A549 (cell line): Measurements from ENCODE around the gene ZP2. TPM values are rescaled to one million over a fixed set of nuclear protein-coding genes. Genes with fewer than 3 reads are reported as not detected.

ENCODE experiments used
- ATAC-seq, 2 experiments: fragments of 200-7000 bp in 1 of 2; fragments of >200 bp in 1 of 2; cut with Nextera tagmentation in 1 of 2; cut with Tn5 transposase in 1 of 2; 3 replicates each; pipeline versions ENCODE4 v1.8.0 to v1.9.1; 2018 to 2020; ENCODE audit warnings: mild to moderate bottlenecking in 1 of 2, moderate library complexity in 1 of 2
- CTCF ChIA-PET: fragments of 300-600 bp; sonication (Branson Sonifier 250); formaldehyde crosslinking; extraction: SDS; loops from one replicate; lab custom pipeline; 2021; ENCODE audit warnings: antibody characterized with exemption, inconsistent platforms; lab: Yijun Ruan, JAX
- POLR2A ChIA-PET: fragments of 350-600 bp; formaldehyde crosslinking; extraction: SDS; loops from one replicate; lab custom pipeline; 2021; ENCODE audit warnings: antibody characterized with exemption, inconsistent platforms; lab: Yijun Ruan, JAX
- DNase-seq, 2 experiments: peaks; one replicate each; pipeline versions ENCODE4 v3.0.0 to v3.0.0-alpha.2; 2011 to 2016; ENCODE audit warnings: low read depth in 1 of 2, low spot score in 1 of 2
- FAIRE-seq: peaks from 2 replicates; lab custom pipeline; 2011; peaks lifted over from hg19 to GRCh38; lab: Jason Lieb, UNC
- H3K27ac ChIP-seq, 2 experiments: fragments of >200 bp; sonication (Bioruptor Twin); formaldehyde crosslinking; 3 replicates each; pipeline ENCODE4 v1.5.1; 2016 to 2017
- H3K4me1 ChIP-seq: fragments of >200 bp; sonication (Bioruptor Twin); formaldehyde crosslinking; 3 replicates; pipeline ENCODE4 v1.6.1; 2016
- H3K4me2 ChIP-seq: fragments of >200 bp; sonication (Bioruptor Twin); formaldehyde crosslinking; 3 replicates; pipeline ENCODE4 v1.6.1; 2016
- H3K4me3 ChIP-seq: fragments of >200 bp; sonication (Bioruptor Twin); formaldehyde crosslinking; 3 replicates; pipeline ENCODE4 v1.5.1; 2016
- H3K9me3 ChIP-seq: fragments of >200 bp; sonication (Bioruptor Twin); formaldehyde crosslinking; 3 replicates; pipeline ENCODE4 v1.6.1; 2016
- BHLHE40 ChIP-seq: IDR thresholded peaks from 2 replicates; pipeline ENCODE4 v1.6.1; 2012; ENCODE audit warnings: low read depth, low read length, inconsistent platforms
- CBX2 ChIP-seq: fragments of 200-600 bp; sonication (generic); IDR thresholded peaks from 2 replicates; pipeline ENCODE4 v1.6.1; 2016; ENCODE audit warnings: low read depth, mild to moderate bottlenecking, borderline replicate concordance
- CBX8 ChIP-seq: fragments of 200-600 bp; sonication (generic); IDR thresholded peaks from 2 replicates; pipeline ENCODE4 v1.6.1; 2016
- CHD4 ChIP-seq: fragments of 200-600 bp; sonication (generic); IDR thresholded peaks from 2 replicates; pipeline ENCODE4 v1.6.1; 2016; ENCODE audit warnings: antibody characterized with exemption, mild to moderate bottlenecking, borderline replicate concordance
- EP300 ChIP-seq, 2 experiments: fragments of >200 bp; sonication (Bioruptor Twin); formaldehyde crosslinking; IDR thresholded peaks; 2 replicates in 1 of 2; 3 replicates in 1 of 2; pipeline ENCODE4 v1.6.1; 2016 to 2017
- ESRRA ChIP-seq: fragments of 150-350 bp; IDR thresholded peaks from 2 replicates; pipeline ENCODE4 v1.6.1; 2014; ENCODE audit warnings: mild to moderate bottlenecking, low read length, borderline replicate concordance
- FOSB ChIP-seq: fragments of 250-450 bp; sonication (Bioruptor Pico); IDR thresholded peaks from 2 replicates; pipeline ENCODE4 v1.5.0; 2020; ENCODE audit warnings: mild to moderate bottlenecking, moderate library complexity
- FOXS1 ChIP-seq: fragments of 250-450 bp; sonication (Bioruptor Pico); IDR thresholded peaks from 2 replicates; pipeline ENCODE4 v1.5.0; 2020; ENCODE audit warnings: mild to moderate bottlenecking, moderate library complexity
- HDAC2 ChIP-seq: fragments of 200-600 bp; sonication (generic); IDR thresholded peaks from 2 replicates; pipeline ENCODE4 v1.6.1; 2016
- HOXA7 ChIP-seq: fragments of 250-450 bp; sonication (Bioruptor Pico); IDR thresholded peaks from 2 replicates; pipeline ENCODE4 v1.5.0; 2020; ENCODE audit warnings: mild to moderate bottlenecking, moderate library complexity
- HOXB5 ChIP-seq: fragments of 250-450 bp; sonication (Bioruptor Pico); IDR thresholded peaks from 2 replicates; pipeline ENCODE4 v1.5.0; 2020; ENCODE audit warnings: mild to moderate bottlenecking, moderate library complexity
- PHF8 ChIP-seq: fragments of 200-600 bp; sonication (generic); IDR thresholded peaks from 2 replicates; pipeline ENCODE4 v1.6.1; 2016; ENCODE audit warnings: low read depth, mild to moderate bottlenecking, antibody characterized with exemption, moderate library complexity, borderline replicate concordance
- POLR2AphosphoS2 ChIP-seq: conservative IDR thresholded peaks from 2 replicates; pipeline ENCODE4 v1.6.1; 2012; ENCODE audit warnings: low read length, improper control_type of control experiment, inconsistent platforms
- RNF2 ChIP-seq: fragments of 200-600 bp; sonication (generic); IDR thresholded peaks from 2 replicates; pipeline ENCODE4 v1.6.1; 2016; ENCODE audit warnings: low read depth, mild to moderate bottlenecking, antibody characterized with exemption, moderate library complexity, borderline replicate concordance
- SMC3 ChIP-seq: fragments of >200 bp; sonication (Bioruptor Twin); formaldehyde crosslinking; IDR thresholded peaks from 3 replicates; pipeline ENCODE4 v1.6.1; 2018; ENCODE audit warnings: inconsistent platforms
- TFCP2L1 ChIP-seq: fragments of 250-450 bp; sonication (Bioruptor Pico); IDR thresholded peaks from 2 replicates; pipeline ENCODE4 v1.5.0; 2021; ENCODE audit warnings: mild to moderate bottlenecking
- TP53 ChIP-seq: fragments of 250-450 bp; sonication (Bioruptor Pico); IDR thresholded peaks from 2 replicates; pipeline ENCODE4 v1.5.0; 2021; ENCODE audit warnings: mild to moderate bottlenecking, moderate library complexity
- ZSCAN20 ChIP-seq: fragments of 250-450 bp; sonication (Bioruptor Pico); IDR thresholded peaks from 2 replicates; pipeline ENCODE4 v1.8.0; 2022; ENCODE audit warnings: mild to moderate bottlenecking, moderate library complexity
- WGBS: methylation state at CpG from one replicate; pipeline ENCODE4 v1.1.6; 2017; ENCODE audit errors: missing lambda C conversion rate; 5-methylcytosine and 5-hydroxymethylcytosine counted together
- polyA plus RNA-seq, 4 experiments: library from polyadenylated mRNA; depleted of rRNA in 3 of 4; stranded (reverse); fragments of >200 nt; fragmentation: RNase III in 1 of 4; extraction: RNeasy Plus Mini Kit Qiagen cat#74134 plus additional on column Dnase treatment in 1 of 4; gene quantifications; 2 replicates in 3 of 4; 3 replicates in 1 of 4; pipeline ENCODE4 v1.2.3, GENCODE V29; 2011 to 2017
- TF ChIP-seq, protein P1 (sequence below): fragments of 150-350 bp; IDR thresholded peaks from 2 replicates; pipeline ENCODE4 v1.6.1; 2014; ENCODE audit warnings: low read depth, mild to moderate bottlenecking, low read length
- TF ChIP-seq, protein P2 (sequence below): fragments of 250-450 bp; sonication (Bioruptor Pico); IDR thresholded peaks from 2 replicates; pipeline ENCODE4 v1.5.0; 2020; ENCODE audit warnings: low read depth, mild to moderate bottlenecking, moderate library complexity
- TF ChIP-seq, protein P3 (sequence below): IDR thresholded peaks from 2 replicates; pipeline ENCODE4 v1.6.1; 2012
- TF ChIP-seq, protein P4 (sequence below): fragments of >200 bp; sonication (Bioruptor Twin); formaldehyde crosslinking; IDR thresholded peaks from 3 replicates; pipeline ENCODE4 v1.5.1; 2016
- TF ChIP-seq, protein P5 (sequence below): fragments of 450-650 bp; IDR thresholded peaks from 2 replicates; pipeline ENCODE4 v1.6.1; 2014; ENCODE audit warnings: antibody characterized with exemption

The ZP2 gene
- polyA plus RNA-seq, 2 of the 4 experiments (the other 2 are of a cell fraction), result not detected

DNA sequence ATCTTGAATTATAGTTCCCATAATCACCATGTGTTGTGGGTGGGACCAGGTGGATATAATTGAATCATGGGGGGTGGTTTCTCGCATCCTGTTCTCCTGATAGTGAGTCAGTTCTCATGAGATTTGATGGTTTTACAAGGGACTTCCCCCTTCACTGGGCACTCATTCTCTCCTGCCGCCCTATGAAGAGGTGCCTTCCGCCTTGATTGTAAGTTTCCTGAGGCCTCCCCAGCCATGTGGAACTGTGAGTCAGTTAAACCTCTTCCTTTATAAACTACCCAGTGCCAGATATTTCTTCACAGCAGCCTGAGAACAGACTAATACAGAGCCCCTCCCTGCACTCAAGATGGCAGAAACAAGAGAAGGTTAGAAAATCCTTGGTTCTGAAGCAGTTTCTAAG, 26.5 kb downstream of the ZP2 start:
- Histone ChIP-seq H3K27ac (no peak overlapping the region), H3K4me3 (no peak overlapping the region), H3K9me3 (peaks cover 3% of the 10 kb centered on the region; the same call in 2 of the 3 replicates), H3K4me1 (peaks cover 10% of the 10 kb centered on the region; the same call in 2 of the 3 replicates), H3K4me2 (no peak overlapping the region)
- 73% methylated on average over 3 of the region's 3 CpGs for WGBS
- ChIA-PET POLR2A (interaction anchor here (1.6 kb wide), 1 partner anchor 116 kb away, joined by 4 read pairs; no protein-coding TSS in a partner anchor), CTCF (interaction anchor here (0.6 to 11.5 kb wide), 5 partner anchors 9 to 1126 kb away, joined by 3 to 160 read pairs (median 5); partner anchors contain the start of gene CRYM)
- no peak for ATAC-seq
- no peak for FAIRE-seq
- TF ChIP-seq TP53, result no peak
- no peak for DNase-seq

DNA sequence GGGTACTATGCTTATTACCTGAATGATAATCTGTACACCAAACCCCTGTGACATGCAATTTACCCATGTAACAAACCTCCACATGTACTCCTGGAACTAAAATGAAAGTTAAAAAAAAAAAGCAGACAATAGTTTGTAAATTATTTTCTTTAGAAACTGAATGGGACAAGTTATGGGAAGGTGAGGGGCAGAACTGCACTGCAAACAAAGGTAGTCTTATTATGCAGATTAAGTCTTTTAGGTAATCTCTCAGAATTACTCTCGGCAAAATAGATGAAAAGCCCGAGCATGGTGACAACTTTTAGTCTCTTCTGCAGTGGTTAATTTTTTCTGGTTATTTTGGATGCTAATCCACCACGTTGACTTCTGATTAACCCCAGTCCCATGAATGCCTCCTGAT, 27.4 kb downstream of the ZP2 start:
- ATAC-seq, result no peak
- Histone ChIP-seq H3K4me3 (no peak overlapping the region), H3K4me1 (peaks cover 10% of the 10 kb centered on the region; the same call in 2 of the 3 replicates), H3K9me3 (no peaks in the 10 kb centered on the region; the same call in 2 of the 3 replicates), H3K27ac (no peak overlapping the region), H3K4me2 (no peak overlapping the region)
- WGBS, result 65% methylated on average over 3 of the region's 3 CpGs
- POLR2A ChIA-PET, result no interaction called here
- no peak for DNase-seq
- CTCF ChIA-PET, result interaction anchor here (0.6 to 11.5 kb wide), 4 partner anchors 31 to 117 kb away, joined by 3 to 160 read pairs (median 62); partner anchors contain the start of gene CRYM
- TF ChIP-seq RNF2, result no peak
- no peak for TF ChIP-seq ZSCAN20 (CRISPR knock-in tag)
- TF ChIP-seq, protein P1, sequence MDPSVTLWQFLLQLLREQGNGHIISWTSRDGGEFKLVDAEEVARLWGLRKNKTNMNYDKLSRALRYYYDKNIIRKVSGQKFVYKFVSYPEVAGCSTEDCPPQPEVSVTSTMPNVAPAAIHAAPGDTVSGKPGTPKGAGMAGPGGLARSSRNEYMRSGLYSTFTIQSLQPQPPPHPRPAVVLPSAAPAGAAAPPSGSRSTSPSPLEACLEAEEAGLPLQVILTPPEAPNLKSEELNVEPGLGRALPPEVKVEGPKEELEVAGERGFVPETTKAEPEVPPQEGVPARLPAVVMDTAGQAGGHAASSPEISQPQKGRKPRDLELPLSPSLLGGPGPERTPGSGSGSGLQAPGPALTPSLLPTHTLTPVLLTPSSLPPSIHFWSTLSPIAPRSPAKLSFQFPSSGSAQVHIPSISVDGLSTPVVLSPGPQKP, result no peak
- FAIRE-seq, result no peak

DNA sequence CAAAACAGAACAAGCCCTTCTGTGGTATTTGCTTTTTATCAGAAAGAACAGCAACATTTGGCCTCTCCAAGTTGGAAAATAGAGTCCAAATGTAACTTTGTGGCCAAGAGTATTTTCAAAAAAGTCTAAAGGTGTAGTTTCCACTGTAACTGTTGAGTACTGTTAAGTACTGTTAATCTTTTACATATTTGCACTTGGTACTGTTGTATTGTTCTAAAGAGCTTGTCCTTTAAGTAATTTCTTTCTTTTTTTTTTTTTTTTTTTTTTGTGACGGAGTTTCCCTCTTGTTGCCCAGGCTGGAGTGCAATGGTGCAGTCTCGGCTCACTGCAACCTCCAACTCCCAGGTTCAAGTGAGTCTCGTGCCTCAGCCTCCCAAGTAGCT, 31.4 kb downstream of the ZP2 start:
- Histone ChIP-seq H3K9me3 (no peaks in the 10 kb centered on the region; the same call in 2 of the 3 replicates), H3K4me2 (no peak overlapping the region), H3K4me3 (no peak overlapping the region), H3K4me1 (no peaks in the 10 kb centered on the region), H3K27ac (no peak overlapping the region)
- no peak for TF ChIP-seq TFCP2L1 (CRISPR knock-in tag)
- no peak for TF ChIP-seq CBX2
- no peak for TF ChIP-seq ESRRA
- TF ChIP-seq HOXA7 (CRISPR knock-in tag), result no peak
- no peak for TF ChIP-seq HOXB5 (CRISPR knock-in tag)
- no peak for TF ChIP-seq EP300 (IDR thresholded peaks at IDR 0.05)
- no peak for TF ChIP-seq TP53
- TF ChIP-seq, protein P2, sequence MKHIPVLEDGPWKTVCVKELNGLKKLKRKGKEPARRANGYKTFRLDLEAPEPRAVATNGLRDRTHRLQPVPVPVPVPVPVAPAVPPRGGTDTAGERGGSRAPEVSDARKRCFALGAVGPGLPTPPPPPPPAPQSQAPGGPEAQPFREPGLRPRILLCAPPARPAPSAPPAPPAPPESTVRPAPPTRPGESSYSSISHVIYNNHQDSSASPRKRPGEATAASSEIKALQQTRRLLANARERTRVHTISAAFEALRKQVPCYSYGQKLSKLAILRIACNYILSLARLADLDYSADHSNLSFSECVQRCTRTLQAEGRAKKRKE (CRISPR knock-in tag), result no peak
- no peak for TF ChIP-seq HDAC2
- no peak for TF ChIP-seq BHLHE40
- TF ChIP-seq, protein P3, sequence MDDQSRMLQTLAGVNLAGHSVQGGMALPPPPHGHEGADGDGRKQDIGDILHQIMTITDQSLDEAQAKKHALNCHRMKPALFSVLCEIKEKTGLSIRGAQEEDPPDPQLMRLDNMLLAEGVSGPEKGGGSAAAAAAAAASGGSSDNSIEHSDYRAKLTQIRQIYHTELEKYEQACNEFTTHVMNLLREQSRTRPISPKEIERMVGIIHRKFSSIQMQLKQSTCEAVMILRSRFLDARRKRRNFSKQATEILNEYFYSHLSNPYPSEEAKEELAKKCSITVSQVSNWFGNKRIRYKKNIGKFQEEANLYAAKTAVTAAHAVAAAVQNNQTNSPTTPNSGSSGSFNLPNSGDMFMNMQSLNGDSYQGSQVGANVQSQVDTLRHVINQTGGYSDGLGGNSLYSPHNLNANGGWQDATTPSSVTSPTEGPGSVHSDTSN, result no peak
- TF ChIP-seq POLR2AphosphoS2, result no peak
- TF ChIP-seq, protein P4, sequence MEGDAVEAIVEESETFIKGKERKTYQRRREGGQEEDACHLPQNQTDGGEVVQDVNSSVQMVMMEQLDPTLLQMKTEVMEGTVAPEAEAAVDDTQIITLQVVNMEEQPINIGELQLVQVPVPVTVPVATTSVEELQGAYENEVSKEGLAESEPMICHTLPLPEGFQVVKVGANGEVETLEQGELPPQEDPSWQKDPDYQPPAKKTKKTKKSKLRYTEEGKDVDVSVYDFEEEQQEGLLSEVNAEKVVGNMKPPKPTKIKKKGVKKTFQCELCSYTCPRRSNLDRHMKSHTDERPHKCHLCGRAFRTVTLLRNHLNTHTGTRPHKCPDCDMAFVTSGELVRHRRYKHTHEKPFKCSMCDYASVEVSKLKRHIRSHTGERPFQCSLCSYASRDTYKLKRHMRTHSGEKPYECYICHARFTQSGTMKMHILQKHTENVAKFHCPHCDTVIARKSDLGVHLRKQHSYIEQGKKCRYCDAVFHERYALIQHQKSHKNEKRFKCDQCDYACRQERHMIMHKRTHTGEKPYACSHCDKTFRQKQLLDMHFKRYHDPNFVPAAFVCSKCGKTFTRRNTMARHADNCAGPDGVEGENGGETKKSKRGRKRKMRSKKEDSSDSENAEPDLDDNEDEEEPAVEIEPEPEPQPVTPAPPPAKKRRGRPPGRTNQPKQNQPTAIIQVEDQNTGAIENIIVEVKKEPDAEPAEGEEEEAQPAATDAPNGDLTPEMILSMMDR, result no peak
- TF ChIP-seq FOXS1 (CRISPR knock-in tag), result no peak
- TF ChIP-seq PHF8, result no peak
- no peak for TF ChIP-seq CHD4
- TF ChIP-seq FOSB, result no peak
- no peak for TF ChIP-seq CBX8
- TF ChIP-seq SMC3, result no peak
- TF ChIP-seq, protein P5, sequence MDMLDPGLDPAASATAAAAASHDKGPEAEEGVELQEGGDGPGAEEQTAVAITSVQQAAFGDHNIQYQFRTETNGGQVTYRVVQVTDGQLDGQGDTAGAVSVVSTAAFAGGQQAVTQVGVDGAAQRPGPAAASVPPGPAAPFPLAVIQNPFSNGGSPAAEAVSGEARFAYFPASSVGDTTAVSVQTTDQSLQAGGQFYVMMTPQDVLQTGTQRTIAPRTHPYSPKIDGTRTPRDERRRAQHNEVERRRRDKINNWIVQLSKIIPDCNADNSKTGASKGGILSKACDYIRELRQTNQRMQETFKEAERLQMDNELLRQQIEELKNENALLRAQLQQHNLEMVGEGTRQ, result no peak
- CTCF ChIA-PET, result interaction anchor here (0.8 to 2.2 kb wide), 5 partner anchors 12 to 1139 kb away, joined by 3 to 7 read pairs (median 3); no protein-coding TSS in a partner anchor
- FAIRE-seq, result no peak
- WGBS, result 88% methylated on average over 3 of the region's 3 CpGs
- no peak for DNase-seq
- POLR2A ChIA-PET, result no interaction called here
- no peak for ATAC-seq
